Neuron (in vitro differentiated cells): ENCODE results near the gene NUMB.
A peak's percentile ranks its signal among the peaks of the same experiment; 100 is the strongest.

Experiments used
- H2AFZ ChIP-seq: one replicate; pipeline ENCODE4 v1.6.1; 2013; ENCODE audit warnings: low read depth, mild to moderate bottlenecking, inconsistent platforms, low read length, moderate library complexity
- H3K27me3 ChIP-seq: one replicate; pipeline ENCODE4 v1.6.1; 2013; ENCODE audit warnings: low read length; ENCODE audit not compliant: insufficient read depth
- H3K36me3 ChIP-seq: one replicate; pipeline ENCODE4 v1.6.1; 2013; ENCODE audit warnings: low read length; ENCODE audit not compliant: insufficient read depth
- H3K4me1 ChIP-seq: one replicate; pipeline ENCODE4 v1.6.1; 2013; ENCODE audit warnings: low read length; ENCODE audit not compliant: insufficient read depth
- H3K4me3 ChIP-seq: 2 replicates; pipeline ENCODE4 v1.5.1; 2013; ENCODE audit warnings: mild to moderate bottlenecking, low read length, moderate library complexity
- H3K9me3 ChIP-seq: one replicate; pipeline ENCODE4 v1.6.1; 2013; ENCODE audit warnings: low read length

NUMB gene

DNA sequence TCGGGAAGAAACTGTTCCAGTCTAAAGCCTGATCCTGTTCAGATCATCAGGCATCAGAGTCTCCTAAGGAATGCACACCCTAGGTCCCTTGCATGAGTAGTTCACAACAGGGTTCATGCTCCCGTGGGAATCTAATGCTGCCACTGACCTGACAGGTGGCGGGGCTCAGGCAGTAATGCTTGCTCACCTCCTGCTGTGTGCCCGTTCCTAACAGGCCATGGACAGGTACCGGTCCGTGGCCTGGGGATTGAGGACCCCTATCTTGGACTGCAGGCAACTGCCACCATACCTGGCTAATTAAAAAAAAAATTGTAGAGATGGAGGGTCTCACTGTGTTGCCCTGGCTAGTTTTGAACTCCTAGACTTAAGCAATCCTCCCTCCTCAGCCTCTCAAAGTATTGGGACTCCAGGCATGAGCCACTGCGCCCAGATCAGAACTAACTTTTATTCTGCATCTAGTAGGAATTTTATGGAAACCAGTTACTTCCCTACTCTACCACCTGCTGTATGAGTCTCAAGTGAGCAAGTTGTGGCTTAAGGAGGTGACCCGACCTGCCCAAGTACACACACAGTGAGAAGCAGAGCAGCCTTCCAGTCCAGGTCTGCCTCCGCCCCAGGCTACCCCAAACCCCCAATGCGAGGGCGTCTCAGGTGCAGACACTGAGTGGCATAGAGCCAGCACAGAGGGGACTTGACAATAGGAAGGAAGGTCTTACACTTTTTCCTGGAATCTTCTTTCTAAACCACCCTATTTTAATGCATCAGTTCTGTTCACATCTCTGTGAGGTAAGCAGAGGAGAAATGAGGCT is 223.6 kb downstream of the NUMB start:
- peak overlapping the region; percentile 15 for H3K4me3 ChIP-seq
- no peaks in the 10 kb centered on the region for H3K36me3 ChIP-seq
- H3K4me1 ChIP-seq, result peaks cover 37% of the 10 kb centered on the region
- no peak overlapping the region for H2AFZ ChIP-seq
- H3K27me3 ChIP-seq, result no peaks in the 10 kb centered on the region
- no peaks in the 10 kb centered on the region for H3K9me3 ChIP-seq

DNA sequence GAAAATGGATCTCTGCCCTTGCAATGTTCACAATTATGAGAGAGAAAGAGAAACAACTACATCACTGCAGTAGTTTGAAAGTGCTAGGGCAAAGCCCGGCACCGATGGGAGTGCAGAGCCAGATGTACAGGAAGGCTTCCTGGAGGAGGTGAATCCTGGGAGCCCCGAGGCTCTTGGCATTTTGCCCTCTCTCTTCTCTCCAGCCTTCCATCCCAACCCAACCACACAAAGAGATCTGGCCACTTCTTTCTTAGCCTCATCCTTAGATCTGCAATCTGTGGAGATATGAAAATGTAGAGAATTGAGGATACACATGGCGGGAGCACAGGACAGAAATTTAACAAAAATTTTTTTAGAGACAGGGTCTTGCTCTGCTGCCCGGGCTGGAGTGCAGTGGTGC is 224.3 kb downstream of the NUMB start:
- no peak overlapping the region for H2AFZ ChIP-seq
- H3K4me1 ChIP-seq, result peaks cover 35% of the 10 kb centered on the region
- no peaks in the 10 kb centered on the region for H3K27me3 ChIP-seq
- no peaks in the 10 kb centered on the region for H3K9me3 ChIP-seq
- H3K4me3 ChIP-seq, result no peak overlapping the region
- no peaks in the 10 kb centered on the region for H3K36me3 ChIP-seq

DNA sequence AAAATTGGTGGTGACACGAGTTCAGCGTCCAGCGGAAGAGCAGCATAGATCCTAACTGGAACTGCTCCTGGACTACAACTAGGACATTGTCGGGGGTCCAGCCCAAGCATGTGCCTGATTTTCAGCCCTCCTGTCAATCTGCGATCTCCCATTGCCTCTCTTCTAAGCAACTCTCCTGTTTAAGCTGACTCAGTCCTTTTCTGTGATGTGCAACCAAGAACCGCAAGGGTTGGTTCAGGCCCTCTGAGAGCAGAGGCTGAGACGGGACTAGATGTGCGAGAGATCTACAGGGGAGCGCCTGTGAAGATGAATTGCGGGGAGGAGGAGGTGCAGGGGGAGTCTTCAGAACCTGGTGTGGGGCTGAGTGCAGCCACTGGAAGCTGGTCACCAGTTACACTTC is 224.8 kb downstream of the NUMB start:
- Histone ChIP-seq H3K9me3 (no peaks in the 10 kb centered on the region), H3K4me3 (no peak overlapping the region), H2AFZ (no peak overlapping the region), H3K4me1 (peaks cover 31% of the 10 kb centered on the region), H3K27me3 (no peaks in the 10 kb centered on the region), H3K36me3 (peaks cover under 1% of the 10 kb centered on the region)

DNA sequence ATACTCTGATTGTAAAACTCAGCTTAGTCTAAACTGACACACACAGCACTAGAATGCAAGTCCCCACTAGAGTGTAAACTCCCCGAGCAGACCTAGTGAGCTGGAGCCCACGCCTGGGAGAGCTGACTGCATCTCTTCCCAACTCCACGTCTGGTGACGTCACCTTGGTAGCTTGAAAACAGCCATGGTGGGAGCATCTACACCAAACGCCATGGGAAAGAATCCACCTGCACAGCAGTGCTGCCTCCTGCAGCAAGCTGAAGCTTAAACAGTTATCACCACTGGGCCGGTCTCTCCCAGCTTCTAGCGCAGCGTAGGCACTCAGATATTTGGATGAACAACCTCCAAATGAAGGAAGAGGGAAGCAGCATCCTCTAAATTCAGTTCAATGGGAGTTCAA is 225.4 kb downstream of the NUMB start:
- no peaks in the 10 kb centered on the region for H3K27me3 ChIP-seq
- H3K4me1 ChIP-seq, result peaks cover 32% of the 10 kb centered on the region
- H3K9me3 ChIP-seq, result no peaks in the 10 kb centered on the region
- H3K36me3 ChIP-seq, result peaks cover 3% of the 10 kb centered on the region
- no peak overlapping the region for H2AFZ ChIP-seq
- H3K4me3 ChIP-seq, result no peak overlapping the region

DNA sequence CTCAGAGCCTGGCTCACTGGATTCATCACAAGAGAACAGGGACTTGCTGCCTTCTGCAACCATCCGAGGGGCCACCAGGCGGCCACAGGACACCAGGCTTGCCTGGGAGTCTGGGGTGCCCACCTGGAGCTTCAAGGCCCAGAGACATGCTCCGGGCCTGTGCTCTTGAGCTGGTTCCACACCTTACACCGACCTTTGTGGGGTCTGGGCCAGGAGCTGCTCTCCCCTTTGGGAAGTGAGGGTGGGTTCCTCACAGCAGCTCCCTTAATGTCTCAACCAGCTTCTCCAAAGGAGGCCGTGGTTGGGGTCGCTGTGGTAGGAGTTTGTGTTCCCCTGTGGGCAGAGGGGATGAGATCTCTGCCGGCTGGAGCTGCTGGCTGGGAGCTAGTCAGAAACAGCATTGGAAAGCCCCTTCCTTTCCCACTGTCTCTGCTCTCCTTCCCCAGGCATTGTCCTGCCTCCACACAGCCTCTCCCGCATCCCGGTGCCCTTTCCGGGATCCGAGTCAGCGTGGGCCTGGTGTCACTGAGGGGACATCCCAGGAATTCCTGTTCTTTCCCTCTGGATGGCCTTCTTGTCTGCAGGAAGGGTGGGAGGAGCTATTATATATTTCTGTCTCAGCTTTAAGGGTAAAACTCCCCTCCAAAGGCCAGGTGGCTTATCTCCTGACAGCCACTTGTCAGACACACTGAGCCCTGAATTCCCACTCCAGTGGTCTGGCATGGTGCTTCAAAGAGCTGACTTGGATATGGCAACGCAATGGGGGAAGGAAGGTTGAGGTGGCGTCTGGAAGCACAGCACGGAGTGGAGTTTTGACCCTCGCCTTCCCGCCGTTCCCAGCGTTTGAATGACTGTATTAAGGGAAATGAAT is 226.1 kb downstream of the NUMB start:
- Histone ChIP-seq H3K4me1 (peaks cover 34% of the 10 kb centered on the region), H3K9me3 (no peaks in the 10 kb centered on the region), H2AFZ (no peak overlapping the region), H3K36me3 (peaks cover 3% of the 10 kb centered on the region), H3K4me3 (no peak overlapping the region), H3K27me3 (no peaks in the 10 kb centered on the region)

- H2AFZ ChIP-seq, result no peak overlapping the region
- peaks cover 8% of the 10 kb centered on the region for H3K36me3 ChIP-seq
- no peak overlapping the region for H3K4me3 ChIP-seq
- no peaks in the 10 kb centered on the region for H3K27me3 ChIP-seq
- H3K9me3 ChIP-seq, result no peaks in the 10 kb centered on the region
- peaks cover 20% of the 10 kb centered on the region for H3K4me1 ChIP-seq
These were observed 228.3 kb downstream of the NUMB start for GRCh38 chr14:73230051-73230450.

DNA sequence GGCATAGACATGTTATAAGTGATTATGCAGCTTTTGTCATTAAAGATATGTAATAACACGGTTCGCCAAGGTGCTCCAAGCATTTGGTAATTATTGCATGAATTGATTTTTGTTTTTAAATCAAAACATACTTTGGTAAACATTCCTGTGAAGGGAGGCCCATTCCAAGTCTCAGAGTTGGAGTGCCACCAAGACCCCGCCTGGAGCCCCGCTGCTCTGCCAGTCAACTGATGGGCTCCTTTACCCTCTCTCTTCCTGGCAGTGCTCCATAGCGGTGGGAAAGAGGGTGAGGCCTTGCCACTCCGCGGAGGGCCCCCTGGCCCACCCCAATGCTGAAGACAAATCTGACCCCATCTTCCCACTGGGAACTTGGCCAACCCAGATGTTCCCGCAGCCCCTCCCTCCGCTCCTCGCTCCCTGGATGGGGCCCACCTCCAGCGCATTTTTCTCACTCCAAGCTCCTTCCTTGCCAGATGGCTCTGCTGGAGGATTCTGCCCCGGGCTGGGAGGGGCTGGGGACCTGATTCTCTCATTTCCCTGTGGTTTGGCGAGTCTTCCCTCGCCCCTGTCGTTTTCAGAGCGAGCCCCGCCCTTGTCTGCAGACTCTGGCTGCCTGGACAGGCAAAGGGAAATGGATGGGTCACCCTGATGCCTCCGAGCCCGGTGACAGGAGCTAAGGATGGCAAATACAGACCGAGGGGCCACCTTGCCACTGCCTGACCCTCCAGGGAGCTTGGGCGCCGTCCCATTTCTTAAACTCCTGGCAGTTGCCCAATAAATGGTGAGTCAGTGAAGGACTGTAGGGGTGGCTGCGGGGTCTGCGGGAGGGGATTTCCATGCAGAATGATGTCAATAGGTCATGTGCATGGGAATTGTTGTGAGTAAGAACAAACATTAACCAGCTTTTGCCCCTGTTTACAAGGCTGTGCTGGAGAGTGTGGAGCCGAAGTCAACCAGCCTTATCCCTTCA is 230.2 kb downstream of the NUMB start:
- Histone ChIP-seq H2AFZ (no peak overlapping the region), H3K9me3 (no peaks in the 10 kb centered on the region), H3K27me3 (no peaks in the 10 kb centered on the region), H3K36me3 (peaks cover 9% of the 10 kb centered on the region), H3K4me1 (peaks cover 16% of the 10 kb centered on the region), H3K4me3 (no peak overlapping the region)

DNA sequence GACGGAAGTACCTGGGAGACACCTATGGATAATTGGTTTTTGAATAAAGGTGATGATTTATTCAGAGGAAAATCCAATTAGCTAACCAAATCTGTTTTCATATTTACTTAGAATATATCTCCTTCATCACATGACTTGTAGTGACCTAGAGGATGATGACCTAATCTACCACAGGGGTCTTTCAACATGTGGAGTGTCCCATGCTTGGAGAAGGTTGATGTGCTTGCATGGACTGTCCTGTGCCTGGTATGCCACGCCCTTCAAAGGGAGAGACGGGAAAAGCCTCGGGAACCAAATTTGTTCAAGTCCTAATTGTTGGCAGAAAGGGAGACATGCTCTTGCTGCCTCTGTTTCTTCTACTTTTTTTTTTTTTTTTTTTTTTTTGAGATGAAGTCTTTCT is 232.8 kb downstream of the NUMB start:
- peaks cover 19% of the 10 kb centered on the region for H3K36me3 ChIP-seq
- peaks cover 31% of the 10 kb centered on the region for H3K4me1 ChIP-seq
- no peak overlapping the region for H3K4me3 ChIP-seq
- no peaks in the 10 kb centered on the region for H3K9me3 ChIP-seq
- no peak overlapping the region for H2AFZ ChIP-seq
- no peaks in the 10 kb centered on the region for H3K27me3 ChIP-seq
